Spleen (tissue), 11 donors: ENCODE measurements around the gene TP73. TPM values are rescaled to one million over a fixed set of nuclear protein-coding genes. Genes with fewer than 3 reads are reported as not detected.

Experiments used
- DNase-seq: peaks from one replicate; pipeline ENCODE4 v3.0.0-alpha.2; 2020
- H3K27ac ChIP-seq, 8 donors: fragments of 200-600 bp; sonication (generic) in 7 of 8; 1 replicate in 4 of 8; 2 replicates in 4 of 8; pipeline versions ENCODE4 v1.5.0 to v1.8.0; 2016 to 2021; ENCODE audit warnings: inconsistent platforms in 4 of 8, mild to moderate bottlenecking in 4 of 8, moderate library complexity in 1 of 8
- H3K27me3 ChIP-seq, 7 donors: fragments of 200-600 bp; sonication (generic) in 6 of 7; replicated peaks in 1 of 7; 1 replicate in 4 of 7; 2 replicates in 3 of 7; pipeline versions ENCODE4 v1.5.0 to v1.8.0; 2016 to 2021; ENCODE audit warnings: inconsistent platforms in 3 of 7, mild to moderate bottlenecking in 1 of 7
- H3K36me3 ChIP-seq, 6 donors: fragments of 200-600 bp; sonication (generic) in 5 of 6; 1 replicate in 4 of 6; 2 replicates in 2 of 6; pipeline versions ENCODE4 v1.5.0 to v1.8.0; 2016 to 2021; ENCODE audit warnings: inconsistent platforms in 2 of 6
- H3K4me1 ChIP-seq, 6 donors: fragments of 200-600 bp; sonication (generic) in 5 of 6; 1 replicate in 3 of 6; 2 replicates in 3 of 6; pipeline versions ENCODE4 v1.5.0 to v1.8.0; 2016 to 2021; ENCODE audit warnings: inconsistent platforms in 3 of 6
- H3K4me3 ChIP-seq, 8 donors: fragments of 200-600 bp; sonication (generic) in 7 of 8; 1 replicate in 4 of 8; 2 replicates in 4 of 8; pipeline versions ENCODE4 v1.5.0 to v1.8.0; 2016 to 2021; ENCODE audit warnings: inconsistent platforms in 4 of 8, mild to moderate bottlenecking in 4 of 8, moderate library complexity in 2 of 8
- H3K9me3 ChIP-seq, 8 donors: fragments of 200-600 bp; sonication (generic) in 7 of 8; 1 replicate in 4 of 8; 2 replicates in 4 of 8; pipeline versions ENCODE4 v1.5.0 to v1.8.0; 2016 to 2021; ENCODE audit warnings: inconsistent platforms in 4 of 8
- CTCF ChIP-seq, 11 experiments: fragments of 200-600 bp in 7 of 11; fragments of 450-650 bp in 4 of 11; sonication (generic) in 4 of 11; IDR thresholded peaks in 8 of 11; conservative IDR thresholded peaks in 3 of 11; 1 replicate in 7 of 11; 2 replicates in 4 of 11; pipeline versions ENCODE4 v1.4.0 to v1.8.0; 2016 to 2021; ENCODE audit warnings: antibody characterized with exemption in 11 of 11, inconsistent platforms in 4 of 11, mild to moderate bottlenecking in 1 of 11
- POLR2A ChIP-seq, 3 donors: fragments of 450-650 bp; IDR thresholded peaks; one replicate each; pipeline ENCODE4 v1.5.1; 2017; ENCODE audit warnings: antibody characterized with exemption in 3 of 3, mild to moderate bottlenecking in 1 of 3
- POLR2AphosphoS5 ChIP-seq, 3 donors: sonication (generic); formaldehyde crosslinking; IDR thresholded peaks; one replicate each; pipeline ENCODE4 v1.5.1; 2017; ENCODE audit warnings: antibody characterized with exemption in 3 of 3
- WGBS, 5 donors: extraction: QIAGEN DNeasy Blood & Tissue Kit in 3 of 5; methylation state at CpG; one replicate each; pipeline versions ENCODE4 v1.1.5 to v1.1.7; 2013 to 2018; 5-methylcytosine and 5-hydroxymethylcytosine counted together
- intact Hi-C: fragments of 100-400 bp; cut with DNase I; formaldehyde crosslinking; loops from one replicate; pipeline ENCODE4 v1.15.0; 2023; ENCODE audit warnings: low total_unique reads
- polyA plus RNA-seq, 3 donors: library from polyadenylated mRNA; stranded (reverse); fragments of 200-250 nt; gene quantifications; one replicate each; pipeline ENCODE4 v1.2.1, GENCODE V29; 2013
- total RNA-seq, 7 donors: library from RNA; depleted of rRNA in 3 of 7; stranded (reverse); fragments of >200 nt in 3 of 7; fragmentation: NEBNext Ultra II Directional in 4 of 7; extraction: Animal tissue kit (Norgen Biotek cat#: 25700) in 4 of 7; gene quantifications; one replicate each; pipeline versions ENCODE4 v1.1.0 to v1.2.1, GENCODE V29; 2016 to 2021
- donor health status: healthy with polysubstance abuse.
- donor health status: DM: no; HTN: no; CAD: no; lungs with moderate emphysema.
- donor health status: DM: no; HTN: no; CAD: no.
- donor health status: Bipolar disorder and iron deficiency.
- donor health status: healthy.
- donor health status: DM: no; HTN: no; CAD: no.
- donor health status: DM: yes; HTN: yes; CAD: no.

The TP73 gene
- total and polyA plus RNA-seq, 10 donors = 0.11 to 4.3 (median 0.96) TPM

GRCh38 chr1:3610527-3611169, 41.7 kb upstream of the TP73 start:
- H3K4me3 ChIP-seq = peak overlapping the region; percentile 31 to 75 (median 42)

DNA sequence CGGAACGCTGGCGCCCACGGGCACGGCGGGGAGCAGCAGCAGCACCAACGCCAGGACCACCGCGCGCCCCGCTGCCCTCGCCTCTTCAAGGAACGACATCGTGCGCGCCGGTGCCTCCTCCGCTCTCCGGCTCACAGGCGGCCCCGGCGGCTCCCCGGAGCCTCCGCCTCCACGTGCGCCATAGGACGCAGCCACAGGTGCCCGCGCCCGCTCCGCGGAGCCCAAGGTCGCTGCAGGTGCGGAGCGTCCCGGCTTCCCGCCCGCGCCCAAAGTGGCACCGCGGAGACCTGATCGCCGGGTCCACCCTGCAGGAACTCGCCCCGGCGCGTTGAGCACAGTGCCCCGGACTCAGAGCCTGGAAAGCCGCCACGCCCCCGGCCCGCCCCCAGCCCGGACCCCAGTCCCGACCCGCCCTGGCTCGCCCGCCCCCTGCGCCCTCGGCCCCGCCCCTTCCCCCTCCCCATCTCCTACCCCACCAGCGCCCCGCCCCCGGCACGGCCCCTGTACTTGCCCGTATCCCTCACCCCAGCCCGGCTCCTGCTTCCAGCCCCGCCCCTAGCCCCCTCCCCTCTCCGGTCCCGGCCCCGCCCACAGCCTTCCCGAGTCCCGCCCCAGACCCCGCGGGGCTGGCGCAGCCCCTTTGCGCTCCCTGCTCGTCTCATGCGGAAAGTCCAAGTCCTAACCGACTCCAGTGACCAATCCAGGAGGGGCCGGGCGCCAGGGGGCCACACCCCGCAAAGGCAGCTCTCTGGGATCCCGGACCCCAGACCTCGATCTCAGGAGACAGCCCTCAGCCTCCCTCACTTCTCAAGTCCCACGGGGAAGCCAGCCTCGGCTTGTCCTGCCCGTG, 40.9 kb upstream of the TP73 start, which contains the start of gene MEGF6:
TSS of gene MEGF6 (minus strand) at position 339 of the 850 bp plus-strand sequence. CDS start at position 99, 240 bp downstream.
- Histone ChIP-seq H3K27ac (no peak within 1 kb of the TSS), H3K4me1 (peaks cover 10 to 37% (median 27%) of the 10 kb centered on the region in 6 donors), H3K9me3 (no peaks in the 10 kb centered on the region), H3K27me3 (peaks cover 3 to 93% (median 33%) of the 10 kb centered on the region in 7 donors), H3K36me3 (no peaks in the 10 kb centered on the region), H3K4me3 (peak within 1 kb of the TSS; percentile 31 to 75 (median 42))
- 0 to 2% (median 1%) methylated on average over 30 to 87 of the region's 87 CpGs for WGBS, 5 donors
- intact Hi-C loops = no loop called here
- DNase-seq = peak; percentile 86
- TF ChIP-seq POLR2AphosphoS5 (IDR thresholded peaks at IDR 0.05) = no peak
- no peak for TF ChIP-seq POLR2A (IDR thresholded peaks at IDR 0.05)
- TF ChIP-seq CTCF (IDR thresholded peaks at IDR 0.05 in 8 of 11, conservative IDR thresholded peaks at IDR 0.05 in 3 of 11) = no peak

More at GRCh38 chr1:3610527-3611169, 41.7 kb upstream of the TP73 start:
- 2 to 3% (median 2%) methylated on average over 23 to 27 of the region's 27 CpGs for WGBS, 5 donors
- intact Hi-C loops = no loop called here
- DNase-seq = no peak
- Histone ChIP-seq H3K9me3 (no peaks in the 10 kb centered on the region), H3K36me3 (no peaks in the 10 kb centered on the region), H3K27ac (no peak overlapping the region), H3K4me1 (peaks cover 10 to 37% (median 27%) of the 10 kb centered on the region in 6 donors), H3K27me3 (peaks cover 3 to 90% (median 33%) of the 10 kb centered on the region in 7 donors)
- TF ChIP-seq POLR2A (IDR thresholded peaks at IDR 0.05) = no peak

DNA sequence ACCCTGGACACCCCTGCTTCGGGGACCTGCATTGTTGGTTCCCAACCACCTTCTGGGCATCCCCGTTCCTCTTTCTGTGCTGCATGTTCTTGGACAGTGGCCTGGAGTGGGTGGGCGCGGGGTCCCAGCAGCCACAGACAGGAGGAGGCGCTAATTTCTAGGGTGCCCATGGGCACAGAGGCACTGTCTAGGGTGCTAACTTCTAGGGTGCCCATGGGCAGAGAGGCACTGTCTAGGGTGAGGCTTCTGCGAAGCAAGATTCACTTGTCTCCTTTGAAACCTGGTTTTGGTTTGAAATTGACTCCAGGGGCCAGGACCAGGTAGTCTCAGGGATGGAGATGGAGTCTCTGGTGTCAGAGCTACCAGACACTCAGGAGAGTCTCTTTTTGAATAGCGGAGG, 40.2 kb upstream of the TP73 start:
- Histone ChIP-seq H3K27me3 (peaks cover 3 to 92% (median 33%) of the 10 kb centered on the region in 7 donors), H3K4me1 (peaks cover 10 to 37% (median 27%) of the 10 kb centered on the region in 6 donors), H3K4me3 (peak overlapping the region in 4 of 8 donors; percentile 39 to 75 (median 50)), H3K9me3 (no peaks in the 10 kb centered on the region), H3K36me3 (no peaks in the 10 kb centered on the region), H3K27ac (no peak overlapping the region)
- intact Hi-C loops = no loop called here
- no peak for TF ChIP-seq POLR2AphosphoS5 (IDR thresholded peaks at IDR 0.05)
- no peak for TF ChIP-seq CTCF (IDR thresholded peaks at IDR 0.05 in 8 of 11, conservative IDR thresholded peaks at IDR 0.05 in 3 of 11)
- no peak for TF ChIP-seq POLR2A (IDR thresholded peaks at IDR 0.05)
- DNase-seq = no peak
- 51 to 64% (median 58%) methylated on average over 7 of the region's 7 CpGs for WGBS, 5 donors

- DNase-seq = no peak
- WGBS, 5 donors = 58 to 68% (median 60%) methylated on average over 20 of the region's 20 CpGs
- peaks cover 19 to 43% (median 29%) of the 10 kb centered on the region in 6 donors for H3K4me1 ChIP-seq
- TF ChIP-seq POLR2A (IDR thresholded peaks at IDR 0.05) = no peak
- peak in 8 of 11 experiments; percentile 22 to 69 (median 51) for TF ChIP-seq CTCF (IDR thresholded peaks at IDR 0.05 in 8 of 11, conservative IDR thresholded peaks at IDR 0.05 in 3 of 11)
- no peak overlapping the region for H3K27ac ChIP-seq
- H3K4me3 ChIP-seq = no peak overlapping the region
- H3K27me3 ChIP-seq = peaks cover 3 to 73% (median 23%) of the 10 kb centered on the region in 7 donors
- no peaks in the 10 kb centered on the region for H3K9me3 ChIP-seq
- intact Hi-C loops = loop anchor here (5.0 kb wide), 1 partner anchor 48 kb away; no protein-coding TSS in a partner anchor
- H3K36me3 ChIP-seq = no peaks in the 10 kb centered on the region
These were observed 37.3 kb upstream of the TP73 start for GRCh38 chr1:3614755-3615742.
